Endodermal cell (in vitro differentiated cells): ENCODE data around the gene SPON1. TPM values are rescaled to one million over a fixed set of nuclear protein-coding genes. Genes with fewer than 3 reads are reported as not detected.
A peak's percentile ranks its signal among the peaks of the same experiment; 100 is the strongest.

Experiments
- DNase-seq: peaks from one replicate; pipeline ENCODE4 v3.0.0-alpha.2; 2017
- H3K27ac ChIP-seq: 2 replicates; pipeline ENCODE4 v1.5.1; 2013; ENCODE audit warnings: mild to moderate bottlenecking, low read depth, low read length, moderate library complexity
- H3K27me3 ChIP-seq: 2 replicates; pipeline ENCODE4 v1.6.1; 2013; ENCODE audit warnings: mild to moderate bottlenecking, low read length, moderate library complexity; ENCODE audit not compliant: insufficient read depth, control insufficient read depth, poor library complexity, severe bottlenecking
- H3K36me3 ChIP-seq: 2 replicates; pipeline ENCODE4 v1.7.0; 2013; ENCODE audit warnings: mild to moderate bottlenecking, low read length, moderate library complexity; ENCODE audit not compliant: control insufficient read depth, insufficient read depth
- H3K4me1 ChIP-seq: one replicate; pipeline ENCODE4 v1.7.0; 2013; ENCODE audit warnings: low read length; ENCODE audit not compliant: control insufficient read depth, insufficient read depth
- H3K4me3 ChIP-seq: 2 replicates; pipeline ENCODE4 v1.5.1; 2013; ENCODE audit warnings: mild to moderate bottlenecking, low read length, moderate library complexity
- H3K9ac ChIP-seq: 2 replicates; pipeline ENCODE4 v1.6.1; 2013; ENCODE audit warnings: mild to moderate bottlenecking, low read length, moderate library complexity; ENCODE audit not compliant: poor library complexity, severe bottlenecking; ENCODE audit errors: extremely low read depth
- H3K9me3 ChIP-seq: 2 replicates; pipeline ENCODE4 v1.6.1; 2013; ENCODE audit warnings: mild to moderate bottlenecking, low read length, moderate library complexity; ENCODE audit not compliant: control insufficient read depth
- H3K27ac Mint-ChIP-seq: 2 replicates; pipeline ENCODE4 v1.8.0; 2020; ENCODE audit warnings: mixed read lengths
- H3K27me3 Mint-ChIP-seq: 2 replicates; pipeline ENCODE4 v1.8.0; 2021; ENCODE audit warnings: mild to moderate bottlenecking, mixed read lengths; ENCODE audit not compliant: insufficient read depth
- H3K36me3 Mint-ChIP-seq: 2 replicates; pipeline ENCODE4 v1.8.0; 2020; ENCODE audit warnings: low read depth, mixed read lengths
- H3K4me1 Mint-ChIP-seq: 2 replicates; pipeline ENCODE4 v1.8.0; 2020; ENCODE audit warnings: mixed read lengths
- H3K4me3 Mint-ChIP-seq: 2 replicates; pipeline ENCODE4 v1.8.0; 2020; ENCODE audit warnings: mild to moderate bottlenecking, moderate library complexity, mixed read lengths
- H3K9me3 Mint-ChIP-seq: 2 replicates; pipeline ENCODE4 v1.8.0; 2020; ENCODE audit warnings: mild to moderate bottlenecking, mixed read lengths
- WGBS, 2 experiments: methylation state at CpG; one replicate each; pipeline versions ENCODE4 v1.1.5 to v1.1.7; 2013; ENCODE audit warnings: missing lambda C conversion rate in 2 of 2, mixed read lengths in 1 of 2; ENCODE audit not compliant: insufficient coverage in 1 of 2, insufficient read length in 1 of 2; 5-methylcytosine and 5-hydroxymethylcytosine counted together
- total RNA-seq, 2 donors: library from RNA; stranded (reverse); fragmentation: NEBNext Ultra II Directional in 1 of 2; extraction: Animal tissue kit (Norgen Biotek cat#: 25700) in 1 of 2; gene quantifications; 2 replicates in 1 of 2; 3 replicates in 1 of 2; pipeline ENCODE4 v1.2.1, GENCODE V29; 2021
- TF ChIP-seq, protein P1 (sequence below): fragments of 200-600 bp; sonication (generic); conservative IDR thresholded peaks from 2 replicates; pipeline ENCODE4 v1.5.0; 2021; ENCODE audit warnings: antibody characterized with exemption, mild to moderate bottlenecking

Gene SPON1
- total RNA-seq, 2 donors from 2014 or later: 0.13 to 1.6 TPM

DNA sequence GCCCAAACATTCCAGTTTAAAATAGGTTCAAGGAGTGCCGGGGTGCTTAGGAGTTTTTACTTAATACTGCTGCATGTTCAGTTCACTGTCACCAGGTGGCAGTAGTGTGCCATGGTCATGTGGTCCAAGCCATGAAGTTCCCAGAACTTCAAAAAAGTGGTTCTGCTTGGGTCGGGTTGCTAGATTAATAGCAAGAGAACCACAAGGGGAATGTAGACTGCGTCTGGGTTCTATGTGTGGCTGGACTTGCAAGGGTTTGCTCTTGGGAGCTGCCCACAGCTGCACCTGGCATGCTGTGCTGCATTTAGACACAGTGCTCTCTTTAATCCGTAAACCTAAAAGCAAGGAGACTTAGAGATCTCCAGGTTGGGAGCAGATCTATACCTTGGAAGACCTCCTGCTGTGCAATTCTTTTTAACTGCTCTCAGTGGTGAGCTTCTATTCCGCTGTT, 6.5 kb upstream of the SPON1 start:
- no peaks in the 10 kb centered on the region for H3K36me3 ChIP-seq
- WGBS, 2 experiments: 50 to 63% methylated on average over 4 to 5 of the region's 5 CpGs
- no peak overlapping the region for H3K9ac ChIP-seq
- Mint-ChIP-seq H3K27ac (no peak overlapping the region), H3K4me1 (no peaks in the 10 kb centered on the region), H3K27me3 (peaks cover 25% of the 10 kb centered on the region), H3K36me3 (no peaks in the 10 kb centered on the region), H3K9me3 (no peaks in the 10 kb centered on the region), H3K4me3 (no peak overlapping the region)
- TF ChIP-seq, protein P1, sequence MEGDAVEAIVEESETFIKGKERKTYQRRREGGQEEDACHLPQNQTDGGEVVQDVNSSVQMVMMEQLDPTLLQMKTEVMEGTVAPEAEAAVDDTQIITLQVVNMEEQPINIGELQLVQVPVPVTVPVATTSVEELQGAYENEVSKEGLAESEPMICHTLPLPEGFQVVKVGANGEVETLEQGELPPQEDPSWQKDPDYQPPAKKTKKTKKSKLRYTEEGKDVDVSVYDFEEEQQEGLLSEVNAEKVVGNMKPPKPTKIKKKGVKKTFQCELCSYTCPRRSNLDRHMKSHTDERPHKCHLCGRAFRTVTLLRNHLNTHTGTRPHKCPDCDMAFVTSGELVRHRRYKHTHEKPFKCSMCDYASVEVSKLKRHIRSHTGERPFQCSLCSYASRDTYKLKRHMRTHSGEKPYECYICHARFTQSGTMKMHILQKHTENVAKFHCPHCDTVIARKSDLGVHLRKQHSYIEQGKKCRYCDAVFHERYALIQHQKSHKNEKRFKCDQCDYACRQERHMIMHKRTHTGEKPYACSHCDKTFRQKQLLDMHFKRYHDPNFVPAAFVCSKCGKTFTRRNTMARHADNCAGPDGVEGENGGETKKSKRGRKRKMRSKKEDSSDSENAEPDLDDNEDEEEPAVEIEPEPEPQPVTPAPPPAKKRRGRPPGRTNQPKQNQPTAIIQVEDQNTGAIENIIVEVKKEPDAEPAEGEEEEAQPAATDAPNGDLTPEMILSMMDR: peak; percentile 92
- H3K4me3 ChIP-seq: no peak overlapping the region
- no peaks in the 10 kb centered on the region for H3K4me1 ChIP-seq
- peak; percentile 85 for DNase-seq
- no peak overlapping the region for H3K27ac ChIP-seq
- peaks cover 51% of the 10 kb centered on the region for H3K27me3 ChIP-seq
- no peaks in the 10 kb centered on the region for H3K9me3 ChIP-seq

DNA sequence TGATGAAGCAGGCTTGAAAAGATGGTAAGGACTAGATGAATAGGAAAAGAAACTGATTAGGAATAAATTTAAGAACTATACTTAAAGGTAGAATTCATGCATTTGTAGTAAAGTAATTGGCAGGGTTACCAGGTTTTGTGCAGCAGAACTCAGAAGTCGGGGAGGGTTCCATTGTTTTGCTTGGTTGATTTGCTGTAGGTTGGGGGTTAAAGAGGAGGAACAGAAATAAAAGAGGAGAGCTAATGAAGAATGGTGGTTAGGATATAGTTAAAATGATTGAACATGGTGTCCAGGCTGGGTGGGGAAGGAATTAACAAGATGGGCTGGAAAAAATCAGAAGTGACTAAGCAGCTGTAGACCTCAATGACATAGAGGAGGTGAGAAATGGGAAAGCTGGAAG, 5.5 kb upstream of the SPON1 start:
- TF ChIP-seq, protein P1: no peak

DNA sequence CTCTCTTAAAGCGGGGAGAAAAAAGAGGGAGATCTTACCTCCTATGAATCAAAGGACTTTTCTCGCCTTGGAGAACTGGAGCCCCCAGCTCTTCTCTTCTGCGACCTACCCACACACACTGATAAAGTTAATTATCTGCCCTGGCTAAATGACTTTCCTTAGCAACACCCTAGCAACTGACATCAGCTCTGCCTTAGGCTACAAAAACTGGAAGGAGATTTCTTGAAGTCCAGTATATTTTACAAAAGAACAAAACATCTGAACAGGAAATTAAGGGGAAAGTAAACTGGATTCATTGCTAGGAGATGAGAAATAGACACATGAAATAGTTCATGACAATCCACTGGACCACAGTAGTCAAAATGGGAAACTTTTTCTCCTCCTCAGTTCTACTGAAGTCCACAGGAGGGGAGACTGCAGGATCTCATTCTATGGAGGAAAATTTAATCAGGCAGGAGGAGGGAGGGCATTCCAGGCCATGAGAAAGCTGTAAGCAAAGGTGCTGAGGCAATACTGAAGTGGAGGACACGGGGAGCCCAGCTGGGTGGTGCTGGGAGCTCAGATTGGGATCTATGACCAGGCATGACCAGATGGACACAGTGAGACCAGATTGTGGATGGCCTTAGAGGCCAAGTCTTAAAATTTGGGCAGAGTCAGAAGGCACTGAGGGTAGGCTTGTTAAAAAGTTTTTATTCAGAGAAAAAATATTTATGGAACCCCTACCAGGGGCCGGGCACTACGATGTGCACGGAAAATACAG, 3.7 kb upstream of the SPON1 start:
- Histone ChIP-seq H3K27me3 (peaks cover 71% of the 10 kb centered on the region), H3K9ac (no peak overlapping the region), H3K9me3 (no peaks in the 10 kb centered on the region), H3K27ac (no peak overlapping the region), H3K36me3 (no peaks in the 10 kb centered on the region), H3K4me3 (no peak overlapping the region), H3K4me1 (no peaks in the 10 kb centered on the region)
- Mint-ChIP-seq H3K27ac (no peak overlapping the region), H3K9me3 (no peaks in the 10 kb centered on the region), H3K4me1 (peaks cover 5% of the 10 kb centered on the region), H3K36me3 (no peaks in the 10 kb centered on the region), H3K27me3 (peaks cover 53% of the 10 kb centered on the region), H3K4me3 (no peak overlapping the region)
- TF ChIP-seq, protein P1: no peak
- 89 to 93% methylated on average over 2 to 7 of the region's 7 CpGs for WGBS, 2 experiments
- no peak for DNase-seq

More for the DNA sequence above, 5.5 kb upstream of the SPON1 start:
- no peak overlapping the region for H3K27ac Mint-ChIP-seq
- Histone ChIP-seq H3K9me3 (no peaks in the 10 kb centered on the region), H3K4me1 (no peaks in the 10 kb centered on the region), H3K9ac (no peak overlapping the region), H3K27ac (no peak overlapping the region), H3K36me3 (no peaks in the 10 kb centered on the region), H3K4me3 (no peak overlapping the region), H3K27me3 (peaks cover 54% of the 10 kb centered on the region)
- H3K9me3 Mint-ChIP-seq: no peaks in the 10 kb centered on the region
- no peaks in the 10 kb centered on the region for H3K36me3 Mint-ChIP-seq
- H3K4me1 Mint-ChIP-seq: peaks cover under 1% of the 10 kb centered on the region
- 90 to 100% methylated on average over 1 of the region's 1 CpG for whole genome bisulfite sequencing, 2 experiments
- H3K4me3 Mint-ChIP-seq: no peak overlapping the region
- H3K27me3 Mint-ChIP-seq: peaks cover 35% of the 10 kb centered on the region
- no peak for DNase-seq
